HG02973 (cell line): ENCODE results near the gene TP53BP1.
"Not testable (repeated sequence)": the region's sequence is repeated elsewhere in the genome, so short reads cannot be mapped to it uniquely, and the experiment has no call there.

Source experiments
- ATAC-seq: cut with Tn5 transposase; IDR thresholded peaks from one replicate; pipeline ENCODE4 v1.9.1; 2021; ENCODE audit warnings: moderate library complexity; ENCODE audit not compliant: unreplicated experiment

The TP53BP1 gene

DNA sequence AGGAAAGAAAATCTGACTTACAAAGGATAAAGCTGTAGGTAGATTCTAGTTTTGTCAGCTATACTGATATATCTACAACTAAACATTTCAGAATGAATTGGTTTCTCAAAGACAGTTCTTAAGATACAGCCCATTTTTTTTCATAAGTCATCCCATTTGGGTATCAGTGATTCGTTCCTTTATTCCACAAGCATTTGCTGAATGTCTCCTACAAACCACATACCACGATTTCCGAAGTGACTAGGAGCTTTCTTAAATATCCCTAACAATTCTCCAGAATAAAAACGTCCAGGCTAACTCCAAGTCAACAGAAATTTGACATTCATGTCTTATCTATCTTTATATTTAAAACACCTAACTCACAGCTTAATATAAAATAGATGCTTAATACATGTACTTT is 59.8 kb downstream of the TP53BP1 start:
- no peak for ATAC-seq

DNA sequence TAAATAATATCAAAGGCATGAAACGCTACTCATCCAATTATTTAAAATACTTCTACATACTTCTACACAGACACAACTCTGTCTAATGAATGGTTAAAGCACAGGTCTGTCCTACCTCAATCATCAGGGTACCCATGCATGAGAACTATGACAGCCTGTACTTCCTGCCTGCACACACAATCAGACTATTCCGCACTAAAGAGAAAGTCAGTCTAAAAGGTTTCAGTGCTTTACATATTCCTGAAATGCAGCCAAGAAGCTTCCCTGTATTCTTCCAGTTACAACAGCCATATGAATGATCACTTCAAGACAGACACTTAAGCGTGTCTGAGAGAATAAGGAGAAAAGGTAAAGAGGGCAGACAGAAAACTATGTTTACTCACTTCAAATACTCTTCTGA is 63.3 kb downstream of the TP53BP1 start:
- ATAC-seq: no peak

DNA sequence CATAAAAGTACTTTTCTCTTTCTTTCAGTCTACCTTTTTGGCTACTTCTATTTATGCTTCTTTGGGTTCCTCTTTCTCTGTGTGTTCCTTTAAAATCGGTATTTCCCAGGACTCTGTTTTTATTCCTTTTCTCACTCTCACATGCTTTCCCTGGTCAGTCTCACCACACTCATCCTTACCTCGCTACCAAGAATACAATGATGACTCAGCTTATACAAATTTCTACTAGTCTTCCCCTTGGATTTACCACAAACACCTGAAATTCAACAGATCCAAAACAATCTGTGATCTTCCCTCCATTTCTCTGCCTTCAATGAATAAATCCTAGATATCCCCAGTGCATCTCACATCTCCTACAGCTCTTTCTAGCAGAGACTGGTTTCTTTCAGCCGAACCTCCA is 69.2 kb downstream of the TP53BP1 start:
- no peak for ATAC-seq

DNA sequence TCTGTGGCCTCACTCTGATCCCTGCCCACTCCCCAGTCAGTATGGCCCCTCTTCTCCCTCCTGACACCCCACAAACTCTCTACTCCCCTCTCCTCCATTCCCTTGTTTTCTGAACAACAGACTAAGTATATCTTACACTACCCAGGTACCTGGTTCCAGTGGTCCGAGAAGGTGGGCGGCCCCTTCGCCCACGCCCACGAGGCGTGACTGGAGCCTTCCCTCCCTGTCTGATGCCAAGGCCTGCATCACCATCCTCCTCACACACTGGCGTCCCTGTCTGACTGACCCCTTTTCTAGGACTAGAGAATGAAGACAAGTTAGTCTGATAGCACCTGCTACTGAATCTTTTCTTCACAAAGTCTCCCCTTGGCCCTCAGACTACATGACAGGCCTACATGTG is 72.1 kb downstream of the TP53BP1 start:
- ATAC-seq: no peak

DNA sequence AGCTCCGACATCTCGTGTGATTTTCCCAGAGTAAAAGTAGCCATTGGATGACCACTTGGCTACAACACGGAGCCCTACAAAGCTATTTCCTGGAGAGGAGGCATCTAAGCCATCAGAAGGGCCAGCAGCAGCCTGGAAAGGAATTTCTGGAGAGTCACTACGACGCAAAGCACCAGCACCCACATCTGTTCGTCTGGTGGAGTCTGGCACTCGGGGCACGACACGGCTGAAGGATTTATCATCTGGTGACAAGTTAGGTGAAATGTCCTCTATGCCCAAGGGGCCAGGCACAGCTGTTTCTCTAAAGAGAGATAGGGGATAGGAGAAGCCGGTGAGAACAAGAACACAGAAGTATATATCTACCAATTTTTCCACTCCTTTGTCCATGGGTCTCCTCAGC is 72.5 kb downstream of the TP53BP1 start:
- ATAC-seq: no peak

DNA sequence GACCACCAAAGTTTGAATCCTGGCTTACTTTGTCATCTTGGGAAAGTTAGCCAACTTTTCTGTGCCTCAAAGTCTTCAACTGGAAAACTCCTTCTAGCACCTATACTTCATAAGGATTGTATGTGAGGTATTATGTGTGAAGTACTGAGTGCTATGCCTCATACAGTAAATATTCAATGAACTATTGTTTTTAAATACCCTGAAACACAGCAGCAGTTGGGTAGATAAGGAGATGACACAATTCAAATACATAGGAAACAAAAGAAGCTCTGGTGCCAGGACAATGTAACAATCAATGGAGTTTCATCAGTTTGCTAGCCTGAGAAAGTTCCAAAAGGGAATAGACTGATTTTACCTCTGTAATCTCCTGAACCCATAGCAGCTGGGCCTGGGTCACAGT is 78.8 kb downstream of the TP53BP1 start:
- ATAC-seq: no peak

DNA sequence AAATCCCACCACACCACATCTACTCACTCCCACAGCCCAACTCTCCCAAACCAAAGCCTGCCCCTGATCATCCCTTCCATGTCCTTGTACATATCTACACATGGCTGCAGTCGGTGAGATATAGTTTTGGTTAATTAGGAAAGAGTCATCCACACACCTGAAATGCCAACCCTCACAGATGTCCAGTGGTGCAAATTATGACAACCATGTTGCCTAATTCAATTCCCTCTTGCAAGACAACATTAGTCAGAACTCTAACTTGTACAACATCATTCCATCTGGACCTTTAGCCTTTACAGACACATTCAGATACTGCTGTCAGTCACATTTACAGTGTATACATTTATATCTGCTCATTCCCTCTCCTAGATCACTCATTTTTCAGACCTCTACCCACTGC is 80.9 kb downstream of the TP53BP1 start:
- no peak for ATAC-seq

DNA sequence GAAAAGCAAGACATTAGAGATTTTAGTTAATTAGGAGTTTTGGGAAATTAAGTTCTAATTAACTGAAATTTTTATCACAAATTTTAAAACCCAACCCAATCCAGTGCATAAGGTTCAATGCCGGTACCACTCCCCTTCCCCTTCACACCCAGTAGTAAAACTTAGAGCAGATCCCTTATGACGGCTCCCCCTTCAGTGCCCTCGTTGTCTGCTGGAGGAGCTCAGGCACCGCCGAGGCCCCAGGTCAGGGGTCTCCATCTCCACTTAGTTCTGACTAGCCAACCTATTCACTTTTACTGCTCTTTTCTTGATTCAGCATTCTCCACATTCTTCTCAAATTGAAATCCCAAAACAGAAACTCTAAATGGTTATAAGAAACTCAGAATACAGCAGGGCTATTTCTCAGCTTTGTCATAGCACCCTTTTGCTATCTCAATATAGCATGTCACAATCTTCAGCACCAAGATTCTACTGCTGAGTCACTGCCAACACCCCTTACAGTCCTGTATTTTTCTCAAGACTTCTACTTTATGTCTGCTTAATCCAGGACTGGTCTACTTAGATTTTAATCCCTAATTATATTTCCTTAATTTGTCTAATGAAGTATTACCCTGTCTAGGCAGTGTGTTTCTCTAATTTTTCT is 82.3 kb downstream of the TP53BP1 start:
- no peak for ATAC-seq

DNA sequence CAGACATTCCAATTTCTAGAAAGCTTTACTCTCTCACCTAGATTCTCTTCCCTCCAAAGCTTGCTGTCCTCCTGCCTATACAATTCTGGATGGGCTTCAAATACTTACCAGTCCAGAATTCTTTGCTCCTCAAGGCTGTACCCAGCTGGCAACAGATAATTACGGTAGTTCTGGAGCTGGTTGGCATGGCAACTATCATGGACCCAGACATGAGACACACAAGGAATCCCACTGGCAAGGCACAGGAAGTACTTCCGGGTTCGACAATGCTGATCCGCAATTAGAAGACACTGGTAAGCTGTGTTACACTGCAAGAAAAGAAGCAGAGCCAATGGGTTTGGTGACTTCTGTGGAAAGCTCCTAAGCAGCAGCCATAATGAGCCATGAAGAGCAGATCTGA is 84.2 kb downstream of the TP53BP1 start:
- no peak for ATAC-seq

DNA sequence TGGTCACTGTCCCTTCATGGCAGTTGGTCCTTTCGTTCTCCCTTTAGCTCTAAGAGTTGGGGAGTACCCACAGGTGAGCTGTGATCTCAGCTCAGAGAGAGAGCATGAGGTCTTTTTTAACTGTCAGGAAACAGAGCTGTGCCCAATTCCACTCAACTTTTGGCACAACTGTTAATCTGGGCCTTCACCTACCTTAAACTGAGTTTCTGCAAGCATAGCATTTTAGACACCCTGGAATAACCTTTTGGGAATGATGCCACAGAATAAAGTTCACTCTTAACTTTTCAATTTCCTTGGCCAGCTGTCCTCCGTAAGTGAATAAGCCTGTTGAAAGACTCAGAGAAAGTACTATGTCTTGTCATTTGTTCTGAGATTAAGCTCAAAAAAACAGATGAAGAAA is 86.1 kb downstream of the TP53BP1 start:
- ATAC-seq: no peak

DNA sequence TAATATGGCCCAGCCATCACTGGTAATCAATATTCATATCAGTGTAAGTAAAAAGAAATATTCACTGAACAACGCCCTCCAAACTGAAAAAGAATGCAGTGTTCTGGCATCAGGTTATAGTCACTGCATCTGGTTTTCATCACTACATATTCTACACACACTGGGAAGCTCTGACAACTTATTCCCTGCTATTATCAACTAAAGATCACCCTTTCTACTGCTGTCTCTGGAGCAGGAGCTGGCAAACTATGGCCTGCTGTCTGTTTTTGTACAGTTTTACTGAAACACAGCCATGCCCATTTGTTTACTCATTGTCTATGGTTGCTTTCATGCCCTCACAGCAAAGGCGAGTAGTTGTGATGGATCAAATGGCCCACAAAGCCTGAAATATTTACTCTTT is 86.8 kb downstream of the TP53BP1 start:
- no peak for ATAC-seq

DNA sequence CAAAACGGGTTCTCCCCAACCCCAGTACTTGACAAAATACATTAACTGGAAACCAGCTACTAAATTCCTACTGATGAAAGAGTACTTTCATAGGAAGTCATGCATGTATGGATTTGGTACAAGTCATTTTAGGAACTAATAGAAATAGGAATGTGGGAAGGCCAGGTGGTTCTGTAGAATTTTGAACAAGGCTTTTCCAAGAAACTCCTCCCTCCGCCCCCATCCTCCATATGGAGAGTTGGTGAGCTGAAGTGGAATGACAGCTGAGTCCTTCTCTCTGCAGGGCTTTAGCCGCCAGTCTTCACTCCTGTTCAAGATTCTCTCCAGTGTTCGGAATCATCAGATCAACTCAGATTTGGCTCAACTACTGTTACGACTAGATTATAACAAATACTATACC is 88.8 kb downstream of the TP53BP1 start:
- no peak for ATAC-seq

DNA sequence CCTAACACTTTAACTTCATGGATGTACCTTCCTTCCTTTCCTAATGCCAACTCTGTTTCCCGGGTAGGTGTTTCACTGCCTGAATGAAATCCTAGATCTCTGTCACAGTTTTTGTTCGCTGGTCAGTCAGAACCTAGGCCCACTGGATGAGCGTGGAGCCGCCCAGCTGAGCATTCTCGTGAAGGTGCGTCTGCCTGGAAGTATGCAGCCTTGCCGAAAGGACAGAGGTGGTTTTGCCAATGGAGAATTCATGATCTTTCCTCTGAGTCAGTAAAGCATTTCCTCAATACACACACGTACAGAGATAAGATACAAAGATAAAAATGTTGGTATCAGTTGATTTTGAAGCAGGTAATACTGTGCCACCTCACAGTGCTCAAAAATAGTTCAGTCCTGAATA is 89.3 kb downstream of the TP53BP1 start:
- no peak for ATAC-seq

DNA sequence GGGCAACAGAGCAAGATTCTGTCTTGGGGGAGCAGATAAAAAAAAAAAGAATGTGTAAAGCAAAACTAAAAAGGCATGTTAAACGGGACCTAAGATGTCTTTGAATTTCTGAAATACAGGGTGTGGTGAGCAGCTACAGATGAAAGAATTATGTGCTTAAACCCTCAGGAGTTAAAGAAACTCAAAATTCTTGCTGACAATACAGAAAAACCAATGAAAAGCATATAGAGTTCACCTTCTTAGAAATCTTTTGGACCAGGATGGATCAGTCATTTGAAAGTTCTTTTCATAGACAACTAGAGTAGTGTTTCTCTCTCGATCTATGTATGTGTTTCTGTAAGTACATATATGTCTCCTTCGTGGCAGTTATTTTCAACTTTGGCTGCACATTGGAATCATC is 90.7 kb downstream of the TP53BP1 start:
- no peak for ATAC-seq

DNA sequence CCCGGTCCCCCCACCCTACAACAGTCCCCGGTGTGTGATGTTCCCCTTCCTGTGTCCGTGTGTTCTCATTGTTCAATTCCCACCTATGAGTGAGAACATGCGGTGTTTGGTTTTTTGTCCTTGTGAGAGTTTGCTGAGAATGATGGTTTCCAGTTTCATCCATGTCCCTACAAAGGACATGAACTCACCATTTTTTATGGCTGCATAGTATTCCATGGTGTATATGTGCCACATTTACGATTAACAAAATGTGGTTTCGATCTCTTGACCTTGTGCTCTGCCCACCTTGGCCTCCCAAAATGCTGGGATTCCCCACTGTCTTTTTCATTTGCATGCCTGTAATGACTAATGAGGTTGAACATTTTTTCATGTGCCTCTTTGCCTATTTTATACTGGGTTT is 99.4 kb downstream of the TP53BP1 start:
- ATAC-seq: not testable (repeated sequence)

DNA sequence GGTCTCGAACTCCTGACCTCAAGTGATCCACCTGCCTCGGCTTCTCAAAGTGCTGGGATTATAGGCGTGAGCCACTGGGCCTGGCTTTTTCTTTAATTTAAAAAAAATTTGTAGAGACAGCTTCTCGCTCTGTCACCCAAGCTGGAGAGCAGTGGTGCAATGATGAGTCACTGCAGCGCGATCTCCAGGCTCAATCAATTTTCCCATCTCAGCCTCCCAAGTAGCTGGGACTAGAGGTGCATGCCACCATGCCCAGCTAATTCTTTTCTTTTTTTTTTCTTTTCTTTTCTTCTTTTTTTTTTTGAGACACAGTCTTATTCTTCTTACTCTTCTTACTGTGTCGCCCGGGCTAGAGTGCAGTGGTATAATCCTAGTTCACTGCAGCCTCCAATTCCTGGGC is 102.2 kb downstream of the TP53BP1 start:
- ATAC-seq: no peak

DNA sequence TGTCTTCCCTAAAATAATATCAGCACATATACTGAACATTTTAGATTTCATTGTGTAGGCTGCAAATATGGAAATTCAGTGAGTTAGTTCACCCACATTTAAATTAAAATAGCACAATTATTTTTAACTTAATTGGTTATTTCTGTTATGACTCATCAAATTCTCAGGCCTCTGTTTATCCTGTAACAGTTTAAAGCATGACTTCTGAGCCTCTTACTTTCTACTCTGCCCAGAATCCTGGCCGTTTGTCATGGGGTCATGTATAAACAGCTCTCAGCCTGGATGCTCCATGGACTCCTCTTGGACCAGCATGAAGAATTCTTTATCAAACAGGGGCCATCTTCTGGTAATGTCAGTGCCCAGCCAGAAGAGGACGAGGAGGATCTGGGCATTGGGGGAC is 109.9 kb downstream of the TP53BP1 start:
- no peak for ATAC-seq

DNA sequence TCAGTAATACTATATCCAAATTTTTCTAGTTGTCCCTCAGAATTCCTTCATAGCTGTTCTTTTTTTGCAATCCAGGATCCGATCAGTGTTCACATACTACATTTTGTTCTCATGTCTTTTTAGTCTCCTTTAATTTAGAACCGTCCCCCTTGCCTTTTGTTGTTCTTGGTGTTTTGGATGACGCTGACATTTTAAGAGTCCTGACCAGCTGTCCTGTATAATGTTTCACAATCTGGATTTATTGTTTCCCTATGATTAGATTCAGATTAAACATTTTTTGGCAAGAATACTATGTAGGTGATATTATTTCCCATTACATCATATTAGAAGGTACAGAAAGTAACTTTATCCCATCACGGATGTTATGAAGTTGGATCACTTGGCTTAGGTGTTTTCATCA is 110.6 kb downstream of the TP53BP1 start:
- no peak for ATAC-seq

DNA sequence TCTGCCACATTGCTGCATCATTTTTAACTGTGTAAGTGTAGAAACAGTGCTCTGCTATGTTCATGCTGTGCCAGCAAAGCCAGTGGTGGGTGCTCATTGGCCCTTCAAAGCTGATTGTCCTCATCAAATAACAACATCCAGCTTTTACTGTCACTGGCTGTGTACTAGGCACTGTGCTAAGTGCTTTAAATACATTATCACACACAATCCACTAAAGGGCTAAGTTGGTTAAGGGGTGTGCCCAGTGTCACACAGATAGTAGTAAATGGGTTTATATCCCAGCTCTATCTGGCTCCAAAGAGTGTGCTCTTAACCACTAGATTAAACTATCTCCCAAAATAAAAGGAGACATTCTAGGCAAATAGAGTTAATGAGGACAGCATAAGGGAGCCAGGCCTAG is 114.4 kb downstream of the TP53BP1 start:
- no peak for ATAC-seq

DNA sequence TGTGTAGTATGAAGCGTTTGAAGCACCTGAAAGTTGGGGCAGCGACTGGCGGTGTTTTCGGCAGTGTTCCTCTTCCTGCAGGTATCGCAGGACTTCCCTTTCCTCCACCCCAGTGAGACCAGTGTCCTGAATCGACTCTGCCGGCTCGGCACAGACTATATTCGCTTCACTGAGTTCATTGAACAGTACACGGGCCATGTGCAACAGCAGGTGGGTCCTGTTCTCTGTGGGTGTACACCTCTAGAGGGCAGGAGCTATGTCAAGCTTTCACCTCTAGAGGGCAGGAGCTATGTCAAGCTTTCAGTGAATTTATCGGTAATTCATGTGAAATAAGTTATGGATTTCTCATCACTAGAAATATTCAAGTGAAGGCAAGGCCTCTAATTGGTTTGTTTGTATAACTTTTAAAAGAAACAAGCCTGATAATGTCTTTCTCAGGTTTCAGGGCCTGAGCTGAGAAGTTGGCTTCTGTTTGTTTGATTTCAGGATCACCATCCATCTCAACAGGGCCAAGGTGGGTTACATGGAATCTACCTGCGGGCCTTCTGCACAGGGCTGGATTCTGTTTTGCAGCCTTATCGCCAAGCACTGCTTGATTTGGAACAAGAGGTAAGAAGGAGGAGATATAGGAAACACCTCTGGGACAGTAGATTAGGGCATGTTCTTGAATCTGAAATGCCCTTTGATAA is 116.8 kb downstream of the TP53BP1 start:
- ATAC-seq: no peak

DNA sequence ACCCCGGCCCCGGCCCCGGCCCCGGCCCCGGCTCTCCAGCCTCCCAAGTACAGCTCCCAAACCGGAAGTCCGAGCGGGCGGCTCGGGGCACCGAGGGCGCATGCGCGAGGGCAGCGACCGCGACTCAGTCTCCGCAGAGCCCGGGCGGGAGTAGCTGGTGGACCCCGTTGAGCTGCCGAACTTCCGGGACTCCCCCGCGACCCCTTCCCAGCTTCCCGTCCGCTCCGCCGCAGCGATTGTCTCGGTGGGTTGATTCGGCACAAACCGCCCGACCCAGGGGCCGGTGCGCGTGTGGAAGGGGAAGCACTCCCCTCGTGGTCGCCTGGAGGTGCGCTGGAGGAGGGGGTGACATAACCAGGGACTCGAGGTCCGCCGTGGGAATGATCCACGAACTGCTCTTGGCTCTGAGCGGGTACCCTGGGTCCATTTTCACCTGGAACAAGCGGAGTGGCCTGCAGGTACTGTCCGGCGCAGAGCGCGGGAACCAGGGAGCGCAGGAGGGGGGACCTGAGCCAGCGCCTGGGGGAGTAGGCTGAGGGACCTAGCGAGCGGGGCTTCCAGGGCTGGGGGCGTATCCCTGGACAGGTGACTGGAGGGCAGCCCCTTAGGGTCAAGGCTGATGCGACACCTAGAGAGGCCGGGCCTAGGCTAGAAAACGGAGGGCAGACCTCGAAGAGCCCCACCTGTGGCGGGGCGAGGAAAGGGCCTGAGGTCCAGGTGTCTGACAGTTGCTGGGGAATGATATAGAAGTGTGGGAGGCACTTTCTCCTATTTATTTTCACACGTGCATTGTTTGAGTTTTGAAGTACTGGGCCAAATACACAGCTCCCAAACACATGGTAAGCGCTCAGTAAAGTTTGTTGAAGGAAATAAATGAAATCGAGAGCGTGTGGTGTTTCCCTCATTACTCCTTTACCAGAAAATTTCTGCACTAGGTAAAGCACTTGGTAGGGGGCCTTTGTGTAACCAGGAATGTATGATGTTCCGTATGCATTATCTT is 121.7 kb downstream of the TP53BP1 start, which contains the start of the genes TUBGCP4 and ZSCAN29:
TSS of gene TUBGCP4 (plus strand) at position 127 of the 1,000 bp plus-strand sequence. CDS start at position 381, 254 bp downstream.
TSS of gene ZSCAN29 (minus strand) at position 69 of the 1,000 bp plus-strand sequence. CDS start 1,130 bp downstream, outside the sequence.
- ATAC-seq: peak; percentile 70
